ENCODE measurements around the gene CCNL1.

CCNL1 gene

GRCh38 chr3:157100096-157100477, 59.9 kb downstream of the CCNL1 start:
- no peaks in the 10 kb centered on the region for H3K79me2 ChIP-seq (ENCODE audit: insufficient read depth, low read length)
- H3K4me2 ChIP-seq (ENCODE audit: low read depth, low read length, poor library complexity, severe bottlenecking) = no peak overlapping the region
- H3K9me2 ChIP-seq (replicated peaks; ENCODE audit: low read depth, low read length) = no peaks in the 10 kb centered on the region
- no peaks in the 10 kb centered on the region for H4K20me1 ChIP-seq (ENCODE audit: insufficient read depth, low read length, poor library complexity, severe bottlenecking)
- no peak overlapping the region for H3K4me3 ChIP-seq (ENCODE audit: low read length, poor library complexity, severe bottlenecking)
- TF ChIP-seq EZH2phosphoT487 (IDR thresholded peaks at IDR 0.05; ENCODE audit: borderline replicate concordance) (no peak), CTCF (conservative IDR thresholded peaks at IDR 0.05; ENCODE audit: low read length) (no peak)
- H3K27me3 ChIP-seq (ENCODE audit: insufficient read depth, low read length, poor library complexity, severe bottlenecking) = no peaks in the 10 kb centered on the region
- H3F3A ChIP-seq (ENCODE audit: low read depth) = no peaks in the 10 kb centered on the region
- H3K9me3 ChIP-seq (ENCODE audit: insufficient read depth, low read depth, low read length) = no peaks in the 10 kb centered on the region
- no peaks in the 10 kb centered on the region for H3K36me3 ChIP-seq (ENCODE audit: insufficient read depth, low read length)
- no peak overlapping the region for H3K9ac ChIP-seq (ENCODE audit: low read depth, low read length, poor library complexity, severe bottlenecking)
- no peaks in the 10 kb centered on the region for H3K4me1 ChIP-seq (ENCODE audit: insufficient read depth, low read length, poor library complexity, severe bottlenecking)
- H2AFZ ChIP-seq (ENCODE audit: low read length) = no peak overlapping the region

- no peaks in the 10 kb centered on the region for H4K20me1 ChIP-seq (ENCODE audit: insufficient read depth, low read length, poor library complexity, severe bottlenecking)
- no peaks in the 10 kb centered on the region for H3F3A ChIP-seq (ENCODE audit: low read depth)
- no peaks in the 10 kb centered on the region for H3K36me3 ChIP-seq (ENCODE audit: insufficient read depth, low read length)
- TF ChIP-seq EZH2phosphoT487 (IDR thresholded peaks at IDR 0.05; ENCODE audit: borderline replicate concordance) (no peak), CTCF (conservative IDR thresholded peaks at IDR 0.05; ENCODE audit: low read length) (no peak)
- no peak overlapping the region for H3K4me3 ChIP-seq (ENCODE audit: low read length, poor library complexity, severe bottlenecking)
- no peaks in the 10 kb centered on the region for H3K79me2 ChIP-seq (ENCODE audit: insufficient read depth, low read length)
- no peaks in the 10 kb centered on the region for H3K4me1 ChIP-seq (ENCODE audit: insufficient read depth, low read length, poor library complexity, severe bottlenecking)
- no peak overlapping the region for H3K4me2 ChIP-seq (ENCODE audit: low read depth, low read length, poor library complexity, severe bottlenecking)
- H2AFZ ChIP-seq (ENCODE audit: low read length) = no peak overlapping the region
- no peaks in the 10 kb centered on the region for H3K27me3 ChIP-seq (ENCODE audit: insufficient read depth, low read length, poor library complexity, severe bottlenecking)
- no peaks in the 10 kb centered on the region for H3K9me2 ChIP-seq (replicated peaks; ENCODE audit: low read depth, low read length)
- H3K9me3 ChIP-seq (ENCODE audit: insufficient read depth, low read depth, low read length) = no peaks in the 10 kb centered on the region
- no peak overlapping the region for H3K9ac ChIP-seq (ENCODE audit: low read depth, low read length, poor library complexity, severe bottlenecking)
These were observed 60.4 kb downstream of the CCNL1 start for GRCh38 chr3:157099326-157100095.

- Histone ChIP-seq H3K9me3 (ENCODE audit: insufficient read depth, low read depth, low read length) (no peaks in the 10 kb centered on the region), H4K20me1 (ENCODE audit: insufficient read depth, low read length, poor library complexity, severe bottlenecking) (no peaks in the 10 kb centered on the region), H3K79me2 (ENCODE audit: insufficient read depth, low read length) (no peaks in the 10 kb centered on the region), H3F3A (ENCODE audit: low read depth) (no peaks in the 10 kb centered on the region), H3K36me3 (ENCODE audit: insufficient read depth, low read length) (no peaks in the 10 kb centered on the region), H3K4me2 (ENCODE audit: low read depth, low read length, poor library complexity, severe bottlenecking) (no peak overlapping the region), H2AFZ (ENCODE audit: low read length) (no peak overlapping the region), H3K9ac (ENCODE audit: low read depth, low read length, poor library complexity, severe bottlenecking) (no peak overlapping the region), H3K27me3 (ENCODE audit: insufficient read depth, low read length, poor library complexity, severe bottlenecking) (no peaks in the 10 kb centered on the region), H3K4me3 (ENCODE audit: low read length, poor library complexity, severe bottlenecking) (no peak overlapping the region), H3K4me1 (ENCODE audit: insufficient read depth, low read length, poor library complexity, severe bottlenecking) (no peaks in the 10 kb centered on the region), H3K9me2 (replicated peaks; ENCODE audit: low read depth, low read length) (no peaks in the 10 kb centered on the region)
- TF ChIP-seq EZH2phosphoT487 (IDR thresholded peaks at IDR 0.05; ENCODE audit: borderline replicate concordance) (no peak), CTCF (conservative IDR thresholded peaks at IDR 0.05; ENCODE audit: low read length) (no peak)
These were observed 61.1 kb downstream of the CCNL1 start for GRCh38 chr3:157098823-157099185.

All from Loucy (cell line).